NCI-H2107 treated with DMSO at 0.1 percent for 48 hours (cell line): ENCODE results near the gene SCN2B.

Experiments
- DNase-seq: peaks from one replicate; lab custom pipeline; 2025; ENCODE audit not compliant: unreplicated experiment; lab: John Stamatoyannopoulos, UW

Gene SCN2B

DNA sequence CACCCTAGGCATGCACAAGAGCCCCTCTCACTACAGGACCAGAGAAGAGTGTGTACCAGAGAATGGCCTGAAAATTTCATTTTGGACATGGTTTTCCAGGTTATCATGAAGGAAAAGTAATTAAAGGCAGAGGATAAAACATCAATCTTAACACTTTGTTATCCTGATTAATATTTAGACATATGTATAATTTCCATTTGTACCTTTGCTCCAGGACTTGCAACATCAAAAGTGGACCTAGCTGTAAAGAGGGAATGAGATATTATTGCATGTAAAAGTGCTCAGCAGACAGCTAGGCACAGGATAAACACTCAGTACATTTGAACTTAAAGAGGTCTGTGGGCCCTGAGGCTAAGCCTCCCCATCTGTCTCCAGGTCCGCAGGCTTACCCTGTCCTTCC, 21.8 kb downstream of the SCN2B start:
- DNase-seq: no peak

- DNase-seq: no peak
These were observed 22.5 kb downstream of the SCN2B start for GRCh38 chr11:118153976-118154375.

- no peak for DNase-seq
These were observed 22.9 kb downstream of the SCN2B start for GRCh38 chr11:118153516-118153915.

DNA sequence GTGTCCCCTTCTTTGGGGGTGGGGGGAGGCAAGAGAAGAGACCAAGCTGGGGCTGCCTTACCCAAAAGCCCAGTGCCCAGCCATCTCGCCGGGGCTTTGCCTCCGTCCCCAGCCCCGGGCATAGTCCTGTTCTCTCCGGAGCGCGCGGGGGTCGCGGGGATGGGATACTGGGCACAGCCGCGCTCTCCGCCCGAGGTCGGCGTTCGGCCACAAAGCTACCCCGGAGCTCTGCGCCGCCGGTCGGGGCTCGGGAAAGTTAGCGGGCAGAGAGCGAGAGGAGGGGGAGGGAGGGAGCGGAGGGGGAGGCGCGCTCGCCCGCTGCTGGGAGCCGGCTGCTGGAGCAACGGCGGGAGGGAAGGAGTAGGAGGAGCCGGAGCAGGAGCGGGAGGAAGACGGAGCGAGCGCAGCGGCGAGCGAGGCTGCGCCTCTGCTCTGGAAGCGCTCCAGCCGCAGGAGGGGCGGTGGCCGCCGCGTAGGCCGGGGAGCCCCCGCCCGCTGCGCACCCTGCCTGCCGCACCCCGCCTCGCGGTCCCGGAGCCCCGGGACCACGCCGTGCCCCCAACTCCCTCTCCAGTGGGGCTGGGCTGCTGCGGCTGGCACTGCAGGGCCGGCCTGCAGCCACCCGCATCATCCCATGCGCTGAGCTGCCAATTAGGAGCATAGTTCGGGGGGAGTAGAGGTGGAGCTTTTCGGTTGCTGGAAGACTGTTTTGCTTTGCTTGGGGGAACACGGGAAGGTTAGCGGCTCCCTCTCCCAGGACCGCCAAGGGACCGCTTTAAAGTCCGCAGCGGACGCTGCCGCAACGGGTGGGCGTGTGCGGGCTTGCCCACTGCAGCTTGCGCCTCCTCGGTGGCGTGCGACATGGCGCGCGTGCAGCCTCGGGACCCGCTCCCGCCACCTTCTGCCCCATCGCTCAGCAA, 23.6 kb downstream of the SCN2B start, which contains the start of gene SCN4B:
SCN4B (minus strand) TSS at position 272 of the 920 bp plus-strand sequence; CDS start at position 122, 150 bp downstream.
- DNase-seq: peak; percentile 20

- DNase-seq: no peak
These were observed 24.4 kb downstream of the SCN2B start for GRCh38 chr11:118152020-118152551.

- DNase-seq: no peak
These were observed 25.0 kb downstream of the SCN2B start for GRCh38 chr11:118151431-118151830.

DNA sequence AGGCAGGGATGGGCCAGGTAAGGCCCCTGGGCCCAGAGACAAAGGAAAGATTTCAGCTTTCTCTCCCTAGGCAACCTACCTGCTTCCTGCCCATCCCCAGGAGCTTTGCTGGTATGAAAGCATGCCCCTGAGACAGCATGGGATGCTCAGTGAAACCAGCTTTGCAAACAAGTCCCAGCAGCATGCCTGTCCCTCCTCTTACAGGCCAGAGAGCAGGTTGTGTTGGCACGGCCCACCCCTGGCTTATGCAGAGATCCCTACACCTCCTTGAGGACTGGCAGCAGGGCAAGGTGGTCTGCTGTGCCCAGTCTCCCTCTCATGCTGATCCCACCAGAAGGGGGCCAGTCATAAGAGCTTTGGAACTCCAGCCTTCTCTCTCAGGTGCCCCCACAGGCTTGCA, 26.9 kb downstream of the SCN2B start:
- DNase-seq: no peak

DNA sequence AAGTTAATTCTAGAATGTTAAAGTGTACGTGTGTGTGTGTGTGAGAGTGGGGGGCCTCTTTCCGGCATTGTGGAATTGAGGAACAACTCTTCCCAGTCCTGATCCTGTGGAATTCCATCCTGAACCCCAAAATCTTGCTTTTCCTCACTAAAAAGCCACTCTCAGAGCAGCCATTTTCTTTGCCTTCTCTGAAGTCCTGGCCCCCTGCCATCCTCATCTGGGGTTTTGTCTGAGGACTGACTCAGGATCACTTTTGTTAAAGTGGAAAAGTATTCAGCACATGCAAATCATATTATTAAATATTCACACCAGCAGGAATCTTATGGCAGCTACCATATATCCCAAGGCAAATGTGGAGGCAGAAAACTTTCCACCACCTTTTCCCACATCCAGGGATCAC, 27.6 kb downstream of the SCN2B start:
- no peak for DNase-seq

GRCh38 chr11:118148240-118148639, 28.2 kb downstream of the SCN2B start:
- DNase-seq: no peak

GRCh38 chr11:118147502-118147901, 28.9 kb downstream of the SCN2B start:
- DNase-seq: no peak

GRCh38 chr11:118146554-118146953, 29.9 kb downstream of the SCN2B start:
- no peak for DNase-seq

DNA sequence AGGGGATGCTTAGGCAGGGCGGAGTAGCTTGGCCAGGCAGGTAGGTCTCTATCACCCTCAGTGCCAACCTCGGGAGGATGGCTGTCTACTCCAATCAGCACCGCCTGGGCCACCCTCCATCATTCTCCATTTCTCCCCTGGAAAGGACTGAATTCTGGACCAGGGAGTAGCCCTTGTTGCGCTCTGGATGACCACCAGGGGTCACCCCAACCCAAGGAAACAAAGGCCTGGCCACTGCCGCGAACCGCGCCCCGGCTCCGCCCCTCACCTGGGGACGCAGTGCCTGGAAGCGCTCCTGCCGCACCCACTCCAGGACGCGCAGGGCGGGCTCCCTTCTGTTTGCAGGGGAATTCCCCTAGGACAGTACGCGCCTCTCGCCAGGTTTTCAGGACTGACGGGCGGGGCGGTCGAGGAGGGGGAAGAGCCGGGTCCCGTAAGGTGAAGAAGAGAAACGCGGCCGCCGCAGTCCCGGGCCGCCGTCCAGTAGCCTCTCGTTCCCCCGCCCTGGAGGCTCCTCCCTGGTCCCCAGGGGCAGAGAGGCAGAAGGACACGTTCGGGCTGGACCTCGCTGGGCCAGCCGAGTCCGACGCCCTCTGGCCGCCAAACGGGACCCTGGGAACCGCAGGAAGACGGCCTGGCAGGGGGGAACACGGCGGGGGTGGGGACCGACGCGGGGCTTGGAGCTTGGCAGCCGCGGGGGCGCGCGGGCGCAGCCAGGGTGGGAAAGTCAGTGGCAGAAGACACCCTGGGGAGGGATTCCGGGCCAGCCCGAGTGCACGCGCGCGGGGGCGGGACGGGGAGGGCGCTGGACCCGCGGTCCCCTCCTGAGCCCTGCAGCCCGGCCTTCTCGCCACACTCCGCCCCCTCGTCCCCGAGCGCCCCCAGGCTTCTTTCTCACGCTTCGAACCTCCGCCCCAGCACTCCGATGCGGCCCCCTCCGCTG, 30.9 kb downstream of the SCN2B start:
- DNase-seq: peak; percentile 87

DNA sequence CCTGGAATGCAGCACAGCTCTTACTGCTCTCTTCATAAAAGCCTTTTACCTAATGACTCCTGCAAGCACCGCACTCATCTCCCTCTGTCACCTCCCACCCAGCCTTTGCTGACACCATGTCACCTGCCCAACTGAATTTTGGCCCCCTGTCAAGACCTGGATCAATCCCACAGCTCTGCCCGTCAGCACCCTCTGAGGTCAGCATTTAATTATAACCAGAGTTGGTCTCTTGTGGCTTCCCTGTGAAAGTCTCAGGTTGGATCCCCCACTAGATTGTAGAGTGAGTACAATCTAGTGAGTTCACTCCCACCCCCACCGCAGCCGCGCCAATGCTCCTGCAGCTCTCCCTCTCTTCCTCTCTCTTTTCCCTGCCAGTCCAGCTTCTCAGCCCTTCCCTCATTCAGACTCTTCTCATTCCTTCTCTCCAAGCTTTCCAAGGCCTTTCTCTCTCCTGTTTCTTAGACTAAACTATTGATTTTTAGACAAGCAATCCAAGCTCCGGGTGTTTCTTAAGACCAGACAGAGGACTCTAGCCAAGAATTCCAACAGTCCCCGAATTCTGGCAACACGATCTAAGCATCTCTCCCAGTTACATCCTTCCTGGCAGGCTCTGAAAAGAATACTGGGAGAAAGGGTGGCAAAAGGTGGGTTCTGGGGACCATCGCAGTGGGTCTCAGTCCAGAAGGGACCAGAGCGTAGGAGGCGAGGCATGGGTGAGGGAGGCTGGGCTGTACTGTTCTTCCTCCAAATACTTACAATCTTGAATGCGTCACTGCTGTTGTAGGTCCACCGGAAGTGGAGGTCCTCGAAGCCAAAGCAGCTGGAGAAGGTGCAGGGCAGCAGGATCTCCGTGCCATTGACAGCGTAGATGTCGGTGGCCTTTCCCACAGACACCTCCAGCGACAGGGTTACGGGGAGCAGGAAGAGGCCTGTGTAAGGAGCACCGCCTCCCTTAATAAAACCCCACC, 31.9 kb downstream of the SCN2B start:
- DNase-seq: no peak

DNA sequence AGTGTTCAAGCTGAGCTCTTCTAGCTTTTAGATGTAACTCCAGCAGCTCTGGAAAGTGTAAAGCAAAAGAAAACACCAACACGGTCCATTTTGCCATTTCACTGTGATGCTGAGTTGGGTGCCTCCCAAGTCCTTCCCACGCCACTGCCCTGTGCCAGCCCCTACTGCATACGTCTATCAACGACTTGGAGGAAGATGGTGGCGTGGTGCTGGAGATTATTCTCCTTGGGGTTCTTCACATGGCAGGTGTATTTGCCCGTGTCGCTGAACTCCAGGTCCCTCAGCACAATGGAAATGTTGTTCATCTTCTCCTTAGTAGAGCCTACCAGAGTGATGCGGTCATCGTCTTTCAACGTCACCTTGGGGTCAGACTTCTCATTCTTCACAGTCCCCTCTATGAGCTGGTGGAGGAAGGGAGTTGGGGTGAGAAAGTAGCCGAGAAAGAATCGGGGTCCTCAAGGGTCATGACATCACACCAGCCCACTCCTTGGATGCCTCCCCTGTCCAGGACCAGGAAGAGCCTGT, 32.7 kb downstream of the SCN2B start:
- no peak for DNase-seq

- no peak for DNase-seq
These were observed 33.6 kb downstream of the SCN2B start for GRCh38 chr11:118142809-118143208.

GRCh38 chr11:118142081-118142480, 34.4 kb downstream of the SCN2B start:
- DNase-seq: no peak

- DNase-seq: no peak
These were observed 36.9 kb downstream of the SCN2B start for GRCh38 chr11:118139578-118139977.

GRCh38 chr11:118138839-118139420, 37.5 kb downstream of the SCN2B start:
- no peak for DNase-seq

DNA sequence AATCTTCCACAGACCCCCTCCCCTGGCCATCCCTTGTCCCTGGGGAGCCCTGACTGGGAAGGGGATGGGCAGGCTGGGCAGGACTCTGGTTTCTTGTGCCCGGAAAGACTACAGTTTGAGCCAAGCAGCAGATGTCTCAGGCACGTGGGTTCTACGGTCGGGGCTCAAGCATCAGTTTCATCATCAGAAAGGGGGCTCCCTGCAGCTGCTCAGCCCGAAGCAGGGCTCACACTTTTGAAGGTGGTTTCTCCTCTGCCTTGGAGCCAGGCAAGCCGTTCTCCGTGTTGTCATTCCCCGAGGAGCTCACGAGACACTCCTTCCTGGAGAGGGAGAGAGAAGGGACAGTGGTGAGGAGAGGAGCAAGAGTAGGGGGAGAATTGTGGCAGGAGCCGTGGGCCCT, 39.6 kb downstream of the SCN2B start:
- no peak for DNase-seq

DNA sequence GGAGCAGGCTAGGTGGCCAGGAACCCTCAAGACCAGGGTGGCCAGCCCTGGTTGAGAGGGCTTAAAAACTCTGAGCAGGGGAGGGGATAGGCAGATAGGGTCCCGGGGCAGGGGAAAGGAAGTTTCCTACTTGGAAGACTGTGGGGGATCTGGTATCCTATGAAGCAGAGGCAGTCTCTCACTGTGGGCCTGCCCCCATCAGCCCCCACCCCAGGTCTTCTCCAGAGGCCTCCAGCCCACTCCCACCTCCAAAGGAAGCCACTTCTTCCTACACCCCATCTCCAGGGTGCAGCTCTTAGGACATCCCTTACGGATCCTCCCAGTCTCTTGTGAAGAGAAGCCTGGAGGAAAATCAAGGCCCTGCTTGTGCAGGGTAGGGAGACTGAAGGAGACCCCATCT, 40.1 kb downstream of the SCN2B start:
- no peak for DNase-seq
